ENCODE measurements around the gene ATP7A. TPM values are rescaled to one million over a fixed set of nuclear protein-coding genes. Genes with fewer than 3 reads are reported as not detected.

Gene ATP7A
- total RNA-seq, 4 donors from 2014 or later: 1.1 to 13.8 (median 6.3) TPM

GRCh38 chrX:77945910-77946545 is 35.5 kb downstream of the ATP7A start:
- H3K4me1 ChIP-seq: no peaks in the 10 kb centered on the region
- in situ Hi-C loops (cut with MboI; ENCODE audit: low pct_ligation_motif_present in 1 of 4, low pct_unique_long_range_greater_than_20kb in 1 of 4, low sequenced_read_pairs in 3 of 4) (no loop called here), intact Hi-C loops (cut with DNase I; ENCODE audit: low total_unique reads) (no loop called here)
- no peak overlapping the region for H3K4me3 ChIP-seq
- 81% methylated on average over 7 of the region's 7 CpGs; no CpG with 5 or more reads in 1 of the 2 donors for WGBS, 2 donors (ENCODE audit: low coverage in 1 of 2)
- no peaks in the 10 kb centered on the region for H3K36me3 ChIP-seq
- H3K27ac ChIP-seq: no peak overlapping the region
- H3K27me3 ChIP-seq: no peaks in the 10 kb centered on the region
- DNase-seq: no peak
- TF ChIP-seq POLR2AphosphoS5 (IDR thresholded peaks at IDR 0.05) (no peak), EP300 (IDR thresholded peaks at IDR 0.05; ENCODE audit: low read depth) (no peak), CTCF (IDR thresholded peaks at IDR 0.05) (no peak), POLR2A (IDR thresholded peaks at IDR 0.05) (no peak)
- no peaks in the 10 kb centered on the region for H3K9me3 ChIP-seq

- H3K9me3 ChIP-seq: no peaks in the 10 kb centered on the region
- no peak overlapping the region for H3K4me3 ChIP-seq
- no peak overlapping the region for H3K27ac ChIP-seq
- no peak for TF ChIP-seq CTCF (IDR thresholded peaks at IDR 0.05)
- TF ChIP-seq EP300 (IDR thresholded peaks at IDR 0.05; ENCODE audit: low read depth): no peak
- no peak for TF ChIP-seq POLR2A (IDR thresholded peaks at IDR 0.05)
- TF ChIP-seq POLR2AphosphoS5 (IDR thresholded peaks at IDR 0.05): no peak
- intact Hi-C loops (cut with DNase I; ENCODE audit: low total_unique reads): no loop called here
- H3K36me3 ChIP-seq: no peaks in the 10 kb centered on the region
- no peaks in the 10 kb centered on the region for H3K27me3 ChIP-seq
- in situ Hi-C loops (cut with MboI; ENCODE audit: low pct_ligation_motif_present in 1 of 4, low pct_unique_long_range_greater_than_20kb in 1 of 4, low sequenced_read_pairs in 3 of 4): no loop called here
- DNase-seq: no peak
- no peaks in the 10 kb centered on the region for H3K4me1 ChIP-seq
- 79 to 100% methylated on average over 1 to 2 of the region's 2 CpGs for WGBS, 2 donors (ENCODE audit: low coverage in 1 of 2)
Measured at GRCh38 chrX:77946571-77946970, 36.1 kb downstream of the ATP7A start.

GRCh38 chrX:77949840-77950239 is 39.3 kb downstream of the ATP7A start:
- H3K27me3 ChIP-seq: no peaks in the 10 kb centered on the region
- H3K36me3 ChIP-seq: no peaks in the 10 kb centered on the region
- intact Hi-C loops (cut with DNase I; ENCODE audit: low total_unique reads): no loop called here
- DNase-seq: no peak
- in situ Hi-C loops (cut with MboI; ENCODE audit: low pct_ligation_motif_present in 1 of 4, low pct_unique_long_range_greater_than_20kb in 1 of 4, low sequenced_read_pairs in 3 of 4): no loop called here
- WGBS, 2 donors (ENCODE audit: low coverage in 1 of 2): 69 to 76% methylated on average over 2 of the region's 2 CpGs
- peaks cover 0 to 9% (median 0%) of the 10 kb centered on the region in 4 donors for H3K4me1 ChIP-seq
- H3K27ac ChIP-seq: no peak overlapping the region
- no peak overlapping the region for H3K4me3 ChIP-seq
- H3K9me3 ChIP-seq: no peaks in the 10 kb centered on the region
- TF ChIP-seq CTCF (IDR thresholded peaks at IDR 0.05): no peak
- no peak for TF ChIP-seq EP300 (IDR thresholded peaks at IDR 0.05; ENCODE audit: low read depth)
- TF ChIP-seq POLR2AphosphoS5 (IDR thresholded peaks at IDR 0.05): no peak
- no peak for TF ChIP-seq POLR2A (IDR thresholded peaks at IDR 0.05)

GRCh38 chrX:77952173-77952572 is 41.7 kb downstream of the ATP7A start:
- 67% methylated on average over 1 of the region's 1 CpG; no CpG with 5 or more reads in 1 of the 2 donors for WGBS, 2 donors (ENCODE audit: low coverage in 1 of 2)

More at GRCh38 chrX:77952173-77952572, 41.7 kb downstream of the ATP7A start:
- Histone ChIP-seq H3K27me3 (no peaks in the 10 kb centered on the region), H3K27ac (no peak overlapping the region), H3K36me3 (no peaks in the 10 kb centered on the region), H3K4me3 (no peak overlapping the region), H3K9me3 (no peaks in the 10 kb centered on the region), H3K4me1 (peaks cover 0 to 9% (median 0%) of the 10 kb centered on the region in 4 donors)
- DNase-seq: no peak
- TF ChIP-seq EP300 (IDR thresholded peaks at IDR 0.05; ENCODE audit: low read depth): no peak
- no peak for TF ChIP-seq POLR2A (IDR thresholded peaks at IDR 0.05)
- no peak for TF ChIP-seq CTCF (IDR thresholded peaks at IDR 0.05)
- no peak for TF ChIP-seq POLR2AphosphoS5 (IDR thresholded peaks at IDR 0.05)
- in situ Hi-C loops (cut with MboI; ENCODE audit: low pct_ligation_motif_present in 1 of 4, low pct_unique_long_range_greater_than_20kb in 1 of 4, low sequenced_read_pairs in 3 of 4) (no loop called here), intact Hi-C loops (cut with DNase I; ENCODE audit: low total_unique reads) (no loop called here)

Measured in transverse colon (tissue), 4 donors.